K562 (cell line): Measurements from ENCODE around the gene NOTCH3. TPM values are rescaled to one million over a fixed set of nuclear protein-coding genes. Genes with fewer than 3 reads are reported as not detected.
A peak's percentile ranks its signal among the peaks of the same experiment; 100 is the strongest.

Experiments
- ATAC-seq: fragments of 200-7000 bp; cut with Tn5 transposase; 3 replicates; pipeline ENCODE4 v1.9.1; 2020; ENCODE audit warnings: moderate library complexity
- Bru-seq: library from RNA; stranded (reverse); fragments of 400-500 nt; gene quantifications from one replicate; lab custom pipeline; 2021; lab: Mats Ljungman, UMichigan
- BruChase-seq, 2 experiments: library from RNA; stranded (reverse); fragments of 400-500 nt; gene quantifications; one replicate each; lab custom pipeline; 2021; lab: Mats Ljungman, UMichigan
- BruUV-seq: library from RNA; stranded (reverse); fragments of 400-500 nt; replicated peaks from 2 replicates; lab custom pipeline; 2021; lab: Mats Ljungman, UMichigan
- CTCF ChIA-PET: fragments of 300-600 bp; formaldehyde crosslinking; extraction: SDS; loops from one replicate; lab custom pipeline; 2021; ENCODE audit warnings: low intra/inter-chr PET ratio; lab: Yijun Ruan, JAX
- POLR2A ChIA-PET: fragments of 300-600, 350-650 bp; sonication (Branson Sonifier 250); formaldehyde crosslinking; extraction: SDS; loops from one replicate; lab custom pipeline; 2021; ENCODE audit warnings: antibody characterized with exemption, inconsistent platforms; lab: Yijun Ruan, JAX
- DNase-seq, 4 experiments: peaks; one replicate each; pipeline versions ENCODE4 v3.0.0 to v3.0.0-alpha.2; 2011 to 2018; ENCODE audit warnings: low spot score in 3 of 4, mixed read lengths in 3 of 4; ENCODE audit errors: extremely low read depth in 1 of 4
- FAIRE-seq: peaks from 2 replicates; lab custom pipeline; 2011; peaks lifted over from hg19 to GRCh38; lab: Jason Lieb, UNC
- H2AFZ ChIP-seq: 2 replicates; pipeline ENCODE4 v1.6.0; 2011; ENCODE audit warnings: low read depth, low read length, control low read depth, inconsistent platforms
- H3K27ac ChIP-seq: fragments of 200-600 bp; 3 replicates; pipeline ENCODE4 v1.8.0; 2011; ENCODE audit warnings: low read depth, mild to moderate bottlenecking, control low read depth, inconsistent platforms, low read length, moderate library complexity, mixed read lengths; ENCODE audit errors: extremely low read depth
- H3K27me3 ChIP-seq, 2 experiments: fragments of 300-600 bp in 1 of 2; 2 replicates in 1 of 2; 3 replicates in 1 of 2; pipeline versions ENCODE4 v1.6.0 to v1.8.0; 2011; ENCODE audit warnings: inconsistent platforms in 2 of 2, low read length in 2 of 2, mild to moderate bottlenecking in 1 of 2, mixed read lengths in 1 of 2, moderate library complexity in 1 of 2; ENCODE audit not compliant: control insufficient read depth in 2 of 2, insufficient read depth in 2 of 2
- H3K36me3 ChIP-seq: fragments of 300-600 bp; 3 replicates; pipeline ENCODE4 v1.8.0; 2011; ENCODE audit warnings: mild to moderate bottlenecking, low read length, inconsistent platforms; ENCODE audit not compliant: control insufficient read depth, insufficient read depth
- H3K4me1 ChIP-seq, 2 experiments: fragments of 200-600 bp in 1 of 2; replicated peaks in 1 of 2; 2 replicates in 1 of 2; 3 replicates in 1 of 2; pipeline versions ENCODE4 v1.5.1 to v1.8.0; 2011; ENCODE audit warnings: inconsistent platforms in 2 of 2, low read length in 2 of 2, mild to moderate bottlenecking in 1 of 2, mixed read lengths in 1 of 2, moderate library complexity in 1 of 2; ENCODE audit not compliant: control insufficient read depth in 2 of 2, insufficient read depth in 2 of 2
- H3K4me2 ChIP-seq: 2 replicates; pipeline ENCODE4 v1.6.1; 2011; ENCODE audit warnings: low read length, control low read depth, inconsistent platforms, mixed read lengths; ENCODE audit not compliant: insufficient read depth
- H3K4me3 ChIP-seq: fragments of 200-600 bp; sonication (generic), shearing (Covaris generic); 2 replicates; pipeline ENCODE4 v1.5.1; 2016; ENCODE audit warnings: control low read depth, inconsistent platforms
- H3K79me2 ChIP-seq: fragments of 200-600 bp; 3 replicates; pipeline ENCODE4 v1.8.0; 2011; ENCODE audit warnings: low read length, inconsistent platforms; ENCODE audit not compliant: control insufficient read depth, insufficient read depth
- H3K9ac ChIP-seq, 2 experiments: 2 replicates each; pipeline versions ENCODE4 v1.6.0 to v1.6.1; 2011; ENCODE audit warnings: low read depth in 2 of 2, low read length in 2 of 2, control low read depth in 1 of 2, inconsistent platforms in 1 of 2, mild to moderate bottlenecking in 1 of 2, mixed read lengths in 1 of 2; ENCODE audit not compliant: insufficient read depth in 1 of 2
- H3K9me1 ChIP-seq: one replicate; pipeline ENCODE4 v1.6.0; 2011; ENCODE audit warnings: inconsistent platforms, mild to moderate bottlenecking, low read length, moderate library complexity; ENCODE audit not compliant: control insufficient read depth, insufficient read depth
- H3K9me3 ChIP-seq: replicated peaks from 2 replicates; pipeline ENCODE4 v1.5.1; 2011; ENCODE audit warnings: low read depth, low read length, inconsistent platforms; ENCODE audit not compliant: control insufficient read depth, insufficient read depth
- H4K20me1 ChIP-seq: replicated peaks from 2 replicates; pipeline ENCODE4 v1.6.1; 2011; ENCODE audit warnings: low read length, inconsistent platforms, mixed read lengths; ENCODE audit not compliant: control insufficient read depth, insufficient read depth
- EGR1 ChIP-seq: fragments of 450-650 bp; conservative IDR thresholded peaks from 2 replicates; pipeline ENCODE4 v1.6.1; 2017; ENCODE audit warnings: mild to moderate bottlenecking
- ZNF778 ChIP-seq: fragments of 450-650 bp; formaldehyde crosslinking; IDR thresholded peaks from 2 replicates; pipeline ENCODE4 v1.4.0; 2020; ENCODE audit warnings: mild to moderate bottlenecking, moderate library complexity
- WGBS: fragments of 100-300 bp; shearing (Covaris generic); methylation state at CpG from one replicate; pipeline ENCODE4 v1.1.6; 2016; ENCODE audit warnings: low coverage, mixed read lengths; ENCODE audit not compliant: insufficient coverage; ENCODE audit errors: missing lambda C conversion rate; 5-methylcytosine and 5-hydroxymethylcytosine counted together
- in situ Hi-C: fragments of 300-500 bp; cut with MboI; formaldehyde crosslinking; loops from 4 replicates; pipeline ENCODE4 v1.15.0; 2018; ENCODE audit warnings: inconsistent platforms, mixed read lengths
- intact Hi-C: fragments of 100-400 bp; cut with micrococcal nuclease; formaldehyde crosslinking; loops from 2 replicates; pipeline ENCODE4 v1.14.2; 2022
- long read RNA-seq, 3 experiments: library from polyadenylated mRNA in 2 of 3; library from RNA in 1 of 3; unstranded in 2 of 3; stranded (forward) in 1 of 3; transcript quantifications; one replicate each; pipeline ENCODE4 v2.0.0, GENCODE V29; 2019 to 2022
- polyA minus RNA-seq, 3 experiments: library from RNA; depleted of rRNA, polyadenylated mRNA; stranded (reverse); fragments of >200 nt; gene quantifications; 2 replicates each; pipeline ENCODE4 v1.2.3, GENCODE V29; 2011
- polyA plus RNA-seq, 8 experiments: library from polyadenylated mRNA; depleted of rRNA in 4 of 8; stranded (reverse) in 5 of 8; unstranded in 3 of 8; fragments of >200 nt; fragmentation: Nextera tagmentation in 2 of 8; fragmentation: Illumina TruSeq in 1 of 8; extraction: Ambion mirVana in 2 of 8; extraction: Trizol in 1 of 8; gene quantifications; 2 replicates each; pipeline versions ENCODE4 v1.2.1 to v1.2.3, GENCODE V29; 2011 to 2014; ENCODE audit warnings: inconsistent platforms in 1 of 8, missing spikeins in 1 of 8
- total RNA-seq, 7 experiments: library from RNA; depleted of rRNA in 6 of 7; stranded (reverse); fragments of >200 nt in 6 of 7; fragmentation: Illumina TruSeq in 2 of 7; extraction: Trizol in 2 of 7; gene quantifications; 2 replicates each; pipeline versions ENCODE4 v1.2.1 to v1.2.3, GENCODE V29; 2011 to 2021; ENCODE audit warnings: low replicate concordance in 1 of 7

NOTCH3 gene
- total RNA-seq (2011; cell fraction: chromatin; rRNA removed; ENCODE audit: low replicate concordance): 4.3 and 8.9 TPM in 2 replicates
- total RNA-seq (2011; cell fraction: nucleolus; rRNA removed): 6.2 and 8.7 TPM in 2 replicates
- total RNA-seq (2011; cell fraction: nucleoplasm; rRNA removed): 4.3 and 5.2 TPM in 2 replicates
- total RNA-seq (2014; rRNA removed): 0.45 and 1.1 TPM in 2 replicates
- 0.11 and 0.13 TPM in 2 replicates for total RNA-seq (2014; rRNA removed; fragmentation: Illumina TruSeq; extraction: Trizol)
- 0.18 and 0.30 TPM in 2 replicates for total RNA-seq (2015; rRNA removed; fragmentation: Illumina TruSeq; extraction: Trizol)
- total RNA-seq (2021): 0.34 and 1.2 TPM in 2 replicates
- polyA plus RNA-seq (2011; rRNA removed): 0.22 and 0.28 TPM in 2 replicates
- polyA plus RNA-seq (2011; cell fraction: cytosol; rRNA removed): 0.09 and 0.24 TPM in 2 replicates
- polyA plus RNA-seq (2011; cell fraction: nucleus; rRNA removed): 0.90 and 2.0 TPM in 2 replicates
- polyA plus RNA-seq (2012): 0.51 and 0.65 TPM in 2 replicates
- 0.08 and 0.12 TPM in 2 replicates for polyA plus RNA-seq (2014; fragmentation: Illumina TruSeq; extraction: Trizol)
- polyA plus RNA-seq (2014; fragmentation: Nextera tagmentation; extraction: Ambion mirVana): under 1 TPM; under 0.01 to 0.01 TPM
- 0.15 and 0.16 TPM in 2 replicates for polyA plus RNA-seq (2014; rRNA removed)
- polyA minus RNA-seq (2011; rRNA and poly(A)+ RNA removed): 0.84 TPM in 1 of 2 replicates, not detected in the other
- polyA minus RNA-seq (2011; cell fraction: cytosol; rRNA and poly(A)+ RNA removed): 0.95 TPM in 1 of 2 replicates, not detected in the other
- 1.9 and 2.6 TPM in 2 replicates for polyA minus RNA-seq (2011; cell fraction: nucleus; rRNA and poly(A)+ RNA removed)
- Bru-seq, nascent RNA: percentile 27 among the genes with signal in this experiment
- BruChase-seq, experiment 1, labeled RNA remaining after a 2-hour chase: percentile 21 among the genes with signal in this experiment
- percentile 15 among the genes with signal in this experiment for BruChase-seq, experiment 2, labeled RNA remaining after a 6-hour chase
- long read RNA-seq, experiment 1, partial matches to known transcripts: 1 of 1 reads
- long read RNA-seq, experiment 1, other reads (novel, unspliced or antisense): 0 of 1 reads
- long read RNA-seq, experiment 2, partial matches to known transcripts: 0 of 1 reads
- long read RNA-seq, experiment 2, other reads (novel, unspliced or antisense): 1 of 1 reads
- long read RNA-seq, experiment 3: 0 reads

GRCh38 chr19:15200553-15201364, at the start of gene NOTCH3:
Gene NOTCH3, minus strand, starts transcription at chr19:15200995. Its CDS starts 90 bp downstream, at chr19:15200905.
- no peaks in the 10 kb centered on the region for H3K79me2 ChIP-seq
- H3K27ac ChIP-seq: no peak within 1 kb of the TSS
- H3K9me3 ChIP-seq: no peaks in the 10 kb centered on the region
- DNase-seq (peak in 2 of 4 experiments; percentile 46 to 50), FAIRE-seq (no peak), ATAC-seq (no peak)
- in situ Hi-C loops (no loop called here), intact Hi-C loops (no loop called here)
- H3K9ac ChIP-seq: no peak within 1 kb of the TSS
- H2AFZ ChIP-seq: no peak within 1 kb of the TSS
- peaks cover 0 to 17% of the 10 kb centered on the region in 2 experiments; a peak in 2 of 5 replicates for H3K4me1 ChIP-seq
- no TSS peak for BruUV-seq
- H4K20me1 ChIP-seq: peaks cover 2% of the 10 kb centered on the region; the same call in 1 of the 2 replicates
- 51% methylated on average over 15 of the region's 74 CpGs for WGBS
- peaks cover 5 to 25% of the 10 kb centered on the region in 2 experiments for H3K27me3 ChIP-seq
- ChIA-PET CTCF (no interaction called here), POLR2A (interaction anchor here (0.6 kb wide), 1 partner anchor 306 kb away, joined by 3 read pairs; no protein-coding TSS in a partner anchor)
- H3K36me3 ChIP-seq: no peaks in the 10 kb centered on the region
- no peak within 1 kb of the TSS for H3K4me2 ChIP-seq
- H3K9me1 ChIP-seq: no peaks in the 10 kb centered on the region
- no peak within 1 kb of the TSS for H3K4me3 ChIP-seq
- TF ChIP-seq ZNF778 (CRISPR knock-in tag): no peak
- peak; percentile 46 for TF ChIP-seq EGR1
